H9 (cell line): Measurements from ENCODE around the gene STX10. TPM values are rescaled to one million over a fixed set of nuclear protein-coding genes. Genes with fewer than 3 reads are reported as not detected.

ENCODE experiments used
- DNase-seq: peaks from one replicate; pipeline ENCODE4 v3.0.0-alpha.2; 2017
- H2AFZ ChIP-seq: one replicate; pipeline ENCODE4 v1.6.1; 2013; ENCODE audit warnings: mild to moderate bottlenecking, low read length, control low read depth, moderate library complexity
- H2AK5ac ChIP-seq: 2 replicates; pipeline ENCODE4 v1.6.1; 2013; ENCODE audit warnings: low read length, control low read depth, mixed read lengths; ENCODE audit not compliant: insufficient read length
- H2BK120ac ChIP-seq: one replicate; pipeline ENCODE4 v1.6.1; 2013; ENCODE audit warnings: low read depth, mild to moderate bottlenecking, low read length, control low read depth, inconsistent platforms; ENCODE audit not compliant: poor library complexity, severe bottlenecking
- H2BK12ac ChIP-seq: 2 replicates; pipeline ENCODE4 v1.6.1; 2013; ENCODE audit warnings: low read length, control low read depth, mixed read lengths, low read depth; ENCODE audit not compliant: insufficient read length
- H2BK15ac ChIP-seq: 2 replicates; pipeline ENCODE4 v1.6.1; 2013; ENCODE audit warnings: low read depth, low read length, control low read depth
- H2BK20ac ChIP-seq: one replicate; pipeline ENCODE4 v1.6.1; 2013; ENCODE audit warnings: low read depth, mild to moderate bottlenecking, low read length, control low read depth, inconsistent platforms; ENCODE audit not compliant: poor library complexity, severe bottlenecking
- H2BK5ac ChIP-seq: 2 replicates; pipeline ENCODE4 v1.6.1; 2013; ENCODE audit warnings: low read length, control low read depth, mixed read lengths; ENCODE audit not compliant: insufficient read length
- H3K14ac ChIP-seq: 2 replicates; pipeline ENCODE4 v1.6.1; 2013; ENCODE audit warnings: low read length, control low read depth; ENCODE audit not compliant: insufficient read depth
- H3K18ac ChIP-seq: 2 replicates; pipeline ENCODE4 v1.6.1; 2013; ENCODE audit warnings: low read depth, mild to moderate bottlenecking, mixed read lengths, low read length, control low read depth; ENCODE audit not compliant: insufficient read length
- H3K23ac ChIP-seq: 2 replicates; pipeline ENCODE4 v1.6.1; 2013; ENCODE audit warnings: low read length, control low read depth, mixed read lengths, low read depth; ENCODE audit not compliant: insufficient read length
- H3K23me2 ChIP-seq: 2 replicates; pipeline ENCODE4 v1.6.1; 2013; ENCODE audit warnings: low read depth, mild to moderate bottlenecking, mixed read lengths, low read length, control low read depth; ENCODE audit not compliant: insufficient read length, poor library complexity, severe bottlenecking
- H3K27ac ChIP-seq: 2 replicates; pipeline ENCODE4 v1.5.1; 2013; ENCODE audit warnings: low read length, control low read depth, mixed read lengths, low read depth; ENCODE audit not compliant: insufficient read length
- H3K27me3 ChIP-seq: 2 replicates; pipeline ENCODE4 v1.6.1; 2013; ENCODE audit warnings: low read length, control low read depth, inconsistent platforms; ENCODE audit not compliant: insufficient read depth
- H3K4ac ChIP-seq: 2 replicates; pipeline ENCODE4 v1.6.1; 2013; ENCODE audit warnings: low read depth, mild to moderate bottlenecking, control low read depth, inconsistent platforms, low read length, moderate library complexity
- H3K4me1 ChIP-seq: 2 replicates; pipeline ENCODE4 v1.6.1; 2013; ENCODE audit warnings: low read length, control low read depth, inconsistent platforms; ENCODE audit not compliant: insufficient read depth
- H3K4me2 ChIP-seq: 2 replicates; pipeline ENCODE4 v1.6.1; 2013; ENCODE audit warnings: low read length, control low read depth, mixed read lengths; ENCODE audit not compliant: insufficient read length, insufficient read depth
- H3K56ac ChIP-seq: 2 replicates; pipeline ENCODE4 v1.6.1; 2013; ENCODE audit warnings: low read depth, mild to moderate bottlenecking, mixed read lengths, low read length, control low read depth; ENCODE audit not compliant: insufficient read length
- H3K79me1 ChIP-seq: 2 replicates; pipeline ENCODE4 v1.6.1; 2013; ENCODE audit warnings: low read depth, mild to moderate bottlenecking, moderate library complexity, low read length, control low read depth, inconsistent platforms; ENCODE audit not compliant: insufficient read depth, poor library complexity, severe bottlenecking
- H3K79me2 ChIP-seq: 2 replicates; pipeline ENCODE4 v1.6.1; 2013; ENCODE audit warnings: low read length, control low read depth, inconsistent platforms; ENCODE audit not compliant: insufficient read depth
- H3K9ac ChIP-seq: 2 replicates; pipeline ENCODE4 v1.6.1; 2013; ENCODE audit warnings: low read length, control low read depth, mixed read lengths; ENCODE audit not compliant: insufficient read length; ENCODE audit errors: extremely low read depth
- H3K9me3 ChIP-seq: one replicate; pipeline ENCODE4 v1.6.1; 2013; ENCODE audit warnings: low read depth, low read length, inconsistent platforms; ENCODE audit not compliant: control insufficient read depth
- H3T11ph ChIP-seq: one replicate; pipeline ENCODE4 v1.6.1; 2013; ENCODE audit warnings: mild to moderate bottlenecking, low read length, control low read depth, inconsistent platforms
- H4K20me1 ChIP-seq: one replicate; pipeline ENCODE4 v1.6.1; 2013; ENCODE audit not compliant: control insufficient read depth, insufficient read length, insufficient read depth
- H4K5ac ChIP-seq: 2 replicates; pipeline ENCODE4 v1.6.1; 2013; ENCODE audit warnings: low read depth, mild to moderate bottlenecking, mixed read lengths, low read length, control low read depth; ENCODE audit not compliant: insufficient read length
- H4K8ac ChIP-seq: replicated peaks from 2 replicates; pipeline ENCODE4 v1.6.1; 2013; ENCODE audit warnings: low read length, control low read depth, mixed read lengths, low read depth; ENCODE audit not compliant: insufficient read length
- H4K91ac ChIP-seq: 2 replicates; pipeline ENCODE4 v1.6.1; 2013; ENCODE audit warnings: low read depth, mild to moderate bottlenecking, moderate library complexity, mixed read lengths, low read length, control low read depth; ENCODE audit not compliant: insufficient read length
- H3K27ac Mint-ChIP-seq, 3 experiments: 2 replicates in 2 of 3; 3 replicates in 1 of 3; pipeline ENCODE4 v1.8.0; 2020 to 2021; ENCODE audit warnings: mixed read lengths in 3 of 3, mild to moderate bottlenecking in 1 of 3, moderate library complexity in 1 of 3
- H3K27me3 Mint-ChIP-seq: 2 replicates; pipeline ENCODE4 v1.8.0; 2021; ENCODE audit warnings: low read depth, mild to moderate bottlenecking, moderate library complexity, mixed read lengths
- H3K36me3 Mint-ChIP-seq, 3 experiments: 2 replicates in 2 of 3; 3 replicates in 1 of 3; pipeline ENCODE4 v1.8.0; 2020 to 2021; ENCODE audit warnings: low read depth in 3 of 3, mixed read lengths in 3 of 3; ENCODE audit not compliant: insufficient read depth in 1 of 3
- H3K4me1 Mint-ChIP-seq, 2 experiments: 2 replicates each; pipeline ENCODE4 v1.8.0; 2020; ENCODE audit warnings: mixed read lengths in 2 of 2
- H3K4me3 Mint-ChIP-seq, 2 experiments: 2 replicates in 1 of 2; 3 replicates in 1 of 2; pipeline ENCODE4 v1.8.0; 2020 to 2021; ENCODE audit warnings: mild to moderate bottlenecking in 2 of 2, mixed read lengths in 2 of 2, moderate library complexity in 1 of 2
- H3K9me3 Mint-ChIP-seq, 2 experiments: 2 replicates in 1 of 2; 3 replicates in 1 of 2; pipeline ENCODE4 v1.8.0; 2020; ENCODE audit warnings: mild to moderate bottlenecking in 2 of 2, mixed read lengths in 2 of 2, moderate library complexity in 1 of 2
- CTCF ChIP-seq: fragments of 200-600 bp; sonication (generic); conservative IDR thresholded peaks from 3 replicates; pipeline ENCODE4 v1.8.0; 2021; ENCODE audit warnings: antibody characterized with exemption, mild to moderate bottlenecking
- WGBS: extraction: QIAGEN DNeasy Blood & Tissue Kit; methylation state at CpG from one replicate; pipeline ENCODE4 v1.1.7; 2013; ENCODE audit warnings: missing lambda C conversion rate, low lambda C conversion rate, mixed read lengths; ENCODE audit not compliant: insufficient read length; ENCODE audit errors: extremely low coverage; 5-methylcytosine and 5-hydroxymethylcytosine counted together
- total RNA-seq: library from RNA; stranded (reverse); gene quantifications from 2 replicates; pipeline ENCODE4 v1.2.1, GENCODE V29; 2021

The STX10 gene
- total RNA-seq, 1 experiment from 2014 or later, result 39.4 TPM

GRCh38 chr19:13129384-13129783, 20.8 kb downstream of the STX10 start:
- peaks cover 3 to 14% of the 10 kb centered on the region in 2 experiments; a peak in 2 of 4 replicates for H3K4me1 Mint-ChIP-seq
- Histone ChIP-seq H3K56ac (no peak overlapping the region), H4K5ac (no peak overlapping the region), H4K20me1 (no peaks in the 10 kb centered on the region), H2BK15ac (no peak overlapping the region), H3K9me3 (no peaks in the 10 kb centered on the region), H3T11ph (no peak overlapping the region), H3K79me2 (peaks cover 45% of the 10 kb centered on the region; the same call in 1 of the 2 replicates), H2AFZ (no peak overlapping the region), H3K79me1 (peaks cover 4% of the 10 kb centered on the region), H3K14ac (no peak overlapping the region), H3K9ac (no peak overlapping the region), H2BK12ac (no peak overlapping the region), H3K23me2 (no peaks in the 10 kb centered on the region), H2BK20ac (no peak overlapping the region), H3K4me1 (no peaks in the 10 kb centered on the region), H2AK5ac (no peak overlapping the region), H3K27ac (no peak overlapping the region), H3K18ac (no peak overlapping the region), H3K4ac (no peak overlapping the region), H3K4me2 (no peak overlapping the region), H3K27me3 (no peaks in the 10 kb centered on the region), H2BK120ac (no peak overlapping the region), H3K23ac (no peak overlapping the region), H4K8ac (no peak overlapping the region), H2BK5ac (no peak overlapping the region), H4K91ac (no peak overlapping the region)
- no peak for TF ChIP-seq CTCF
- H3K27me3 Mint-ChIP-seq, result no peaks in the 10 kb centered on the region
- H3K4me3 Mint-ChIP-seq, result no peak overlapping the region
- H3K27ac Mint-ChIP-seq, result no peak overlapping the region
- H3K9me3 Mint-ChIP-seq, result no peaks in the 10 kb centered on the region
- H3K36me3 Mint-ChIP-seq, result peaks cover 5 to 40% (median 10%) of the 10 kb centered on the region in 3 experiments; a peak in 6 of 7 replicates
- no peak for DNase-seq
- no CpG with 5 or more reads among the region's 9 CpGs for WGBS
